IPS-20b (cell line): ENCODE measurements around the gene VASN.
A peak's percentile ranks its signal among the peaks of the same experiment; 100 is the strongest.

ENCODE experiments used
- H3K27ac ChIP-seq: one replicate; pipeline ENCODE4 v1.5.1; 2013; ENCODE audit warnings: low read length
- H3K27me3 ChIP-seq: 2 replicates; pipeline ENCODE4 v1.6.1; 2013; ENCODE audit warnings: mild to moderate bottlenecking, low read length, inconsistent platforms; ENCODE audit not compliant: insufficient read depth
- H3K36me3 ChIP-seq: 2 replicates; pipeline ENCODE4 v1.6.1; 2013; ENCODE audit warnings: low read depth, mild to moderate bottlenecking, inconsistent platforms, low read length, moderate library complexity; ENCODE audit not compliant: insufficient read depth
- H3K4me1 ChIP-seq: 2 replicates; pipeline ENCODE4 v1.6.1; 2013; ENCODE audit warnings: mild to moderate bottlenecking, control low read depth, inconsistent platforms, low read length, moderate library complexity; ENCODE audit not compliant: insufficient read depth
- H3K4me3 ChIP-seq: 2 replicates; pipeline ENCODE4 v1.5.1; 2013; ENCODE audit warnings: mild to moderate bottlenecking, low read length, inconsistent platforms
- H3K9ac ChIP-seq: 2 replicates; pipeline ENCODE4 v1.6.1; 2013; ENCODE audit warnings: low read depth, mild to moderate bottlenecking, inconsistent platforms, low read length, moderate library complexity
- H3K9me3 ChIP-seq: 2 replicates; pipeline ENCODE4 v1.6.1; 2013; ENCODE audit warnings: mild to moderate bottlenecking, low read depth, low read length, inconsistent platforms; ENCODE audit not compliant: insufficient read depth

The VASN gene

GRCh38 chr16:4370570-4371356 lies 885 bp upstream of the VASN start:
- H3K9ac ChIP-seq = no peak overlapping the region
- H3K36me3 ChIP-seq = no peaks in the 10 kb centered on the region
- H3K9me3 ChIP-seq = no peaks in the 10 kb centered on the region
- peaks cover 12% of the 10 kb centered on the region; the same call in 1 of the 2 replicates for H3K27me3 ChIP-seq
- no peak overlapping the region for H3K4me3 ChIP-seq
- H3K4me1 ChIP-seq = peaks cover 29% of the 10 kb centered on the region
- H3K27ac ChIP-seq = no peak overlapping the region

GRCh38 chr16:4372001-4372577 lies 441 bp downstream of the VASN start:
- no peaks in the 10 kb centered on the region for H3K9me3 ChIP-seq
- peaks cover 33% of the 10 kb centered on the region for H3K4me1 ChIP-seq
- H3K27ac ChIP-seq = no peak overlapping the region
- H3K27me3 ChIP-seq = peaks cover 12% of the 10 kb centered on the region; the same call in 1 of the 2 replicates
- H3K4me3 ChIP-seq = peak overlapping the region; percentile 72
- peak overlapping the region; percentile 45; the same call in 1 of the 2 replicates for H3K9ac ChIP-seq
- H3K36me3 ChIP-seq = no peaks in the 10 kb centered on the region

GRCh38 chr16:4372578-4373355 lies 1.1 kb downstream of the VASN start:
- H3K9ac ChIP-seq = peak overlapping the region; percentile 15; the same call in 1 of the 2 replicates
- no peak overlapping the region for H3K27ac ChIP-seq

GRCh38 chr16:4373356-4373908 lies 1.8 kb downstream of the VASN start:
- Histone ChIP-seq H3K4me1 (peaks cover 38% of the 10 kb centered on the region), H3K36me3 (no peaks in the 10 kb centered on the region), H3K9ac (peak overlapping the region; percentile 34; the same call in 1 of the 2 replicates), H3K4me3 (peak overlapping the region; percentile 33; the same call in 1 of the 2 replicates), H3K27ac (no peak overlapping the region), H3K9me3 (no peaks in the 10 kb centered on the region), H3K27me3 (peaks cover 12% of the 10 kb centered on the region; the same call in 1 of the 2 replicates)

More at GRCh38 chr16:4372578-4373355, 1.1 kb downstream of the VASN start:
- H3K4me3 ChIP-seq = peak overlapping the region; percentile 72
- peaks cover 38% of the 10 kb centered on the region for H3K4me1 ChIP-seq
- no peaks in the 10 kb centered on the region for H3K36me3 ChIP-seq
- no peaks in the 10 kb centered on the region for H3K9me3 ChIP-seq
- peaks cover 12% of the 10 kb centered on the region; the same call in 1 of the 2 replicates for H3K27me3 ChIP-seq

- Histone ChIP-seq H3K27ac (no peak overlapping the region), H3K36me3 (no peaks in the 10 kb centered on the region), H3K9ac (peak overlapping the region; percentile 34; the same call in 1 of the 2 replicates), H3K27me3 (peaks cover 12% of the 10 kb centered on the region; the same call in 1 of the 2 replicates), H3K4me1 (peaks cover 38% of the 10 kb centered on the region), H3K9me3 (no peaks in the 10 kb centered on the region), H3K4me3 (peak overlapping the region; percentile 33; the same call in 1 of the 2 replicates)
Measured at GRCh38 chr16:4373909-4374742, 2.5 kb downstream of the VASN start.

GRCh38 chr16:4375717-4376116 lies 4.1 kb downstream of the VASN start:
- Histone ChIP-seq H3K27me3 (peaks cover 12% of the 10 kb centered on the region; the same call in 1 of the 2 replicates), H3K36me3 (no peaks in the 10 kb centered on the region), H3K4me1 (peaks cover 38% of the 10 kb centered on the region), H3K27ac (no peak overlapping the region), H3K4me3 (no peak overlapping the region), H3K9ac (no peak overlapping the region), H3K9me3 (no peaks in the 10 kb centered on the region)

- Histone ChIP-seq H3K9me3 (no peaks in the 10 kb centered on the region), H3K36me3 (no peaks in the 10 kb centered on the region), H3K27me3 (peaks cover 12% of the 10 kb centered on the region; the same call in 1 of the 2 replicates), H3K9ac (no peak overlapping the region), H3K4me1 (peaks cover 37% of the 10 kb centered on the region), H3K4me3 (no peak overlapping the region), H3K27ac (no peak overlapping the region)
Measured at GRCh38 chr16:4376126-4376892, 4.7 kb downstream of the VASN start.

GRCh38 chr16:4376893-4377572 lies 5.4 kb downstream of the VASN start:
- Histone ChIP-seq H3K27me3 (peaks cover 11% of the 10 kb centered on the region; the same call in 1 of the 2 replicates), H3K27ac (no peak overlapping the region), H3K4me1 (peaks cover 36% of the 10 kb centered on the region), H3K4me3 (no peak overlapping the region), H3K36me3 (no peaks in the 10 kb centered on the region), H3K9ac (no peak overlapping the region), H3K9me3 (no peaks in the 10 kb centered on the region)

GRCh38 chr16:4377573-4378154 lies 6.0 kb downstream of the VASN start:
- Histone ChIP-seq H3K27me3 (peaks cover 5% of the 10 kb centered on the region; the same call in 1 of the 2 replicates), H3K4me3 (no peak overlapping the region), H3K9me3 (no peaks in the 10 kb centered on the region), H3K9ac (no peak overlapping the region), H3K27ac (no peak overlapping the region), H3K4me1 (peaks cover 32% of the 10 kb centered on the region), H3K36me3 (peaks cover under 1% of the 10 kb centered on the region; the same call in 1 of the 2 replicates)
